Thymus (tissue), 11 donors: ENCODE measurements around the gene SLC6A19. TPM values are rescaled to one million over a fixed set of nuclear protein-coding genes. Genes with fewer than 3 reads are reported as not detected.

Source experiments
- DNase-seq, 9 donors: peaks; one replicate each; pipeline ENCODE4 v3.0.0-alpha.2; 2013; ENCODE audit warnings: low spot score in 9 of 9, low read depth in 6 of 9, missing footprints in 1 of 9
- H3K27ac ChIP-seq, 2 donors: one replicate each; pipeline ENCODE4 v1.5.1; 2013; ENCODE audit warnings: control low read depth in 1 of 2, low read depth in 1 of 2, low read length in 1 of 2, mild to moderate bottlenecking in 1 of 2, moderate library complexity in 1 of 2
- H3K27me3 ChIP-seq, 2 donors: one replicate each; pipeline ENCODE4 v1.5.1; 2013; ENCODE audit warnings: low read length in 1 of 2; ENCODE audit not compliant: control insufficient read depth in 2 of 2, insufficient read depth in 1 of 2
- H3K36me3 ChIP-seq, 2 donors: one replicate each; pipeline ENCODE4 v1.5.1; 2013; ENCODE audit warnings: low read length in 1 of 2, mild to moderate bottlenecking in 1 of 2, moderate library complexity in 1 of 2; ENCODE audit not compliant: control insufficient read depth in 2 of 2, insufficient read depth in 2 of 2
- H3K4me1 ChIP-seq, 2 donors: one replicate each; pipeline ENCODE4 v1.5.1; 2013; ENCODE audit warnings: low read length in 2 of 2; ENCODE audit not compliant: control insufficient read depth in 2 of 2, insufficient read depth in 2 of 2
- H3K4me3 ChIP-seq, 2 donors: one replicate each; pipeline ENCODE4 v1.5.1; 2013; ENCODE audit warnings: low read length in 2 of 2, control low read depth in 1 of 2, mild to moderate bottlenecking in 1 of 2
- H3K9me3 ChIP-seq, 2 donors: one replicate each; pipeline ENCODE4 v1.5.1; 2013; ENCODE audit warnings: low read length in 1 of 2, mild to moderate bottlenecking in 1 of 2; ENCODE audit not compliant: control insufficient read depth in 2 of 2, insufficient read depth in 1 of 2
- WGBS: extraction: QIAGEN DNeasy Blood & Tissue Kit; methylation state at CpG from one replicate; pipeline ENCODE4 v1.1.7; 2013; 5-methylcytosine and 5-hydroxymethylcytosine counted together
- polyA plus RNA-seq: library from polyadenylated mRNA; stranded (reverse); fragments of 200-250 nt; gene quantifications from one replicate; pipeline ENCODE4 v1.2.3, GENCODE V29; 2013
- total RNA-seq: library from RNA; stranded (reverse); fragments of 120-200 nt; gene quantifications from one replicate; pipeline ENCODE4 v1.2.4, GENCODE V29; 2013
- donor health status: healthy.

The SLC6A19 gene
- total and polyA plus RNA-seq, 2 donors: 0.09 to 0.16 TPM

DNA sequence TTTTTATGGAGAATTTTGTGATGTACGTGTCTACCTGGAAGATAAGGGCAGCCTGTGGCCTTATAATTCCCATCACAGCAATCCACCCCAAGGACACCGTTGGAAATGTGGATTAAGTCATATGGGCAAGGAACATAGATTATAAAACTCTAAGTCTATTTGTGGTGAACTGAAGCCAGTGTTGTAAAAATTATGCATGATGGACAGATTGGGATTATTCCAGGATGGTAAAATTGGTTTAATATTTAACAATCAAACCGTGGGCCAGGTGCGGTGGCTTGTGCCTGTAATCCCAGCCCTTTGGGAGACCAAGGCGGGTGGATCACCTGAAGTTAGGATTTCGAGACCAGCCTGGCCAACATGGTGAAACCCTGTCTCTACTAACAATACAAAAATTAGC lies 12.9 kb upstream of the SLC6A19 start:
- Histone ChIP-seq H3K27ac (no peak overlapping the region), H3K36me3 (no peaks in the 10 kb centered on the region), H3K4me1 (no peaks in the 10 kb centered on the region), H3K9me3 (no peaks in the 10 kb centered on the region), H3K27me3 (peaks cover 0 to 13% of the 10 kb centered on the region in 2 donors), H3K4me3 (no peak overlapping the region)
- 81% methylated on average over 6 of the region's 6 CpGs for WGBS
- no peak for DNase-seq

DNA sequence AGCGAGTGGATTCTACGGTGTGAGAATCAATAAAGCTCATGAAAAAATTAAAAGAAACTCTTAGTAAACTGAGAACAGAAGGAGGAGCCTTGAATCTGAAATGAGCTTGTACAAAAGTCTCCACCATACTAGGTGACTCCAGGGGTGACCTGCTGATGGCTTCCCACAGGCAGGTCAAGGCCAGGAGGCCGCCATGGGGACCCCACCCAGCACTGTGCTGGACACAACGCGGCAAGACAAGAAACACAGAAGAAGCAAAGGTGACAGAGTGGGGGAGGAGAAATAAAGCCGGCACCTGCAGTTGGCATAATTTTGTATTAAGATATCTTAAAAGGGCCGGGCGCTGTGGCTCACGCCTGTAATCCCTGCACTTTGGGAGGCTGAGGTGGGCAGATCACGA lies 12.1 kb upstream of the SLC6A19 start:
- WGBS: 96% methylated on average over 10 of the region's 10 CpGs
- H3K27ac ChIP-seq: no peak overlapping the region
- H3K36me3 ChIP-seq: no peaks in the 10 kb centered on the region
- no peaks in the 10 kb centered on the region for H3K9me3 ChIP-seq
- no peak overlapping the region for H3K4me3 ChIP-seq
- no peaks in the 10 kb centered on the region for H3K4me1 ChIP-seq
- DNase-seq: no peak
- peaks cover 0 to 19% of the 10 kb centered on the region in 2 donors for H3K27me3 ChIP-seq

DNA sequence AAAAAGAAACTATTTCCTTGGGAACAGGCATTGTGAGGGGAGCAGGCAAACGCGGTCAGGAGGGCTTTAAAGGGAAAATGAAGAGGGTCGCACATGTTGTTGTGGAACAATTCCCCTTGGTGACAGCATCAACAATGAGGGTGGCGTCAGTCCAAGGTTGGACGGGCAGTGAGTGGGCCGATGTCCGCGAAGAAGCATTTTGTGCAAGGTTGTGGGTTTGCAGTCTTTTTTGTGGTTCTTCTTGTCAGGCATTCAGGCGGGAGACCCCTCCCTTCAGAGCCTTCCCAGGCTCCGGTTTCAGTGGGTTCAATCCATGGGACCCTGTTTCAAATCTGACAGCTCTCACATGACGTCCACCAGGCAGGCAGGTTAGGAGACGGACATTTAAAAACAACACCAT lies 11.1 kb upstream of the SLC6A19 start:
- Histone ChIP-seq H3K27me3 (peaks cover 0 to 21% of the 10 kb centered on the region in 2 donors), H3K27ac (no peak overlapping the region), H3K9me3 (no peaks in the 10 kb centered on the region), H3K4me1 (no peaks in the 10 kb centered on the region), H3K4me3 (no peak overlapping the region), H3K36me3 (no peaks in the 10 kb centered on the region)
- DNase-seq: no peak
- 90% methylated on average over 12 of the region's 12 CpGs for WGBS

DNA sequence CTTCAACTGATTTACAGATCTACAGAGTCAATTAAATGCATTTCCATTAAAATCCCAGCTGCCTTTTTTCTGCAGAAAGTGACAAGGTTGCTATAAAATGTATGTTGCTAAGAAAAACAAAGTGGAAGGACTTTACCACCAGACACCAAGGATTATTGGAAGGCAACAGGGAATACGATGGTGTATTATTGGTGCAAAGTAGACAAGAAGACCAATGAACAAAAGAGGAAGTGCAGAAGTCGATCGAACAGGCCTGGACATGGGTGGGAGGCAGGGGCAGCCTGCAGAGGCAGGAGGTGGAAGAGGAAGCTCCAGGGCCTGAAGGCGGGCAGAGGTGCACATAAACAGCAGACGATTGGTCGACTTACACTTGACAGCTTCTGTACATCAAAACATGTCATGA lies 10.6 kb upstream of the SLC6A19 start:
- Histone ChIP-seq H3K9me3 (no peaks in the 10 kb centered on the region), H3K27ac (no peak overlapping the region), H3K36me3 (no peaks in the 10 kb centered on the region), H3K4me1 (no peaks in the 10 kb centered on the region), H3K27me3 (peaks cover 0 to 24% of the 10 kb centered on the region in 2 donors), H3K4me3 (no peak overlapping the region)
- peak in 4 of 9 donors; percentile 17 to 57 (median 34) for DNase-seq
- WGBS: 19% methylated on average over 6 of the region's 6 CpGs

DNA sequence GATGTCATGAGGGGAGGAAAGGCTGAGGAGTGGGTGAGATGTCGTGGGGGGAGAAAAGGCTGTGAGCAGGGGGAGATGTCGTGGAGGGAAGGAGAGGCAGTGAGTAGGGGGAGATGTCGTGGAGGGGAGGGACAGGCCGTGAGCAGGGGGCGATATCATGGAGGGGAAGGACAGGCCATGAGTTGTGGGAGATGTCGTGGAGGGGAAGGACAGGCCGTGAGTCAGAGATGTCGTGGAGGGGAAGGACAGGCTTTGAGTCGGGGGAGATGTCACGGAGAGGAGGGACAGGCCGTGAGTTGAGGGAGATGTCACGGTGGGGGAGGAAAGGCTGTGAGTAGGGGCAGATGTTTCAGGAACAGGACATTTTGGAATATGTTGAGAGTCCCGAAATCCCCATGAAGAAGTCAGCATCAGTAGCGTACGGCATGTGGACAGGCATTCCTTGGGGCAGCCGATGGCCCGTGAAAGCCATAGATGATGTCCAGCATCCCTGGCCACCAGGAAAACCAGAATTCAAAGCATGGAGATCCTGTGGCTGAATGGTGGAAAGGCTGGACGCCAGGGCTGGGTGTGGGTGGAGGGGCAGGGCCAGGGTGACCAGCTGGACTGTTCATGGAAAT lies 8.3 kb upstream of the SLC6A19 start:
- no peak for DNase-seq
- Histone ChIP-seq H3K4me3 (no peak overlapping the region), H3K27me3 (peaks cover 0 to 32% of the 10 kb centered on the region in 2 donors), H3K9me3 (no peaks in the 10 kb centered on the region), H3K27ac (no peak overlapping the region), H3K4me1 (no peaks in the 10 kb centered on the region), H3K36me3 (no peaks in the 10 kb centered on the region)
- whole genome bisulfite sequencing: 80% methylated on average over 18 of the region's 18 CpGs

DNA sequence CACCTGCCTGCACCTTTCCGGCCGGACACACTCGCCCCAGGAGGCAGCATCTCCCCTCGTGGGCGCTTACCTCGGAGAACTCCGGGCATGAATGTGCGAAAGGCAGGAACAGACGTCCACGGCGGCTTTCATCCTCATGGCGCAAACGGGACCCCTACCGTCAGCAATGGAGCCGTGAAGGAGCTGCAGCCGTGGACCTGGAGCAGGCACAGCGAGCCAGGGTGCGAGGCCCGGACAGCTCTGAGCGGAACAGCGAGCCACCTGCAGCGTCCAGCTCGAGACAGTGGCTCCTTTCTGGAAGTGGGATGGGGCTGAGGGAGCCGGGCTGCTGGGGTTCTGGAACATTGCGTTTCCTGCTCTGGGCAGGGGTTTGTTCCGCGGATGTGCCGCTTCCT lies 7.8 kb upstream of the SLC6A19 start:
- Histone ChIP-seq H3K27ac (no peak overlapping the region), H3K4me3 (no peak overlapping the region), H3K9me3 (no peaks in the 10 kb centered on the region), H3K36me3 (no peaks in the 10 kb centered on the region), H3K27me3 (peaks cover 0 to 32% of the 10 kb centered on the region in 2 donors), H3K4me1 (no peaks in the 10 kb centered on the region)
- DNase-seq: no peak
- 84% methylated on average over 28 of the region's 28 CpGs for WGBS

GRCh38 chr5:1194378-1194777 lies 7.0 kb upstream of the SLC6A19 start:
- no peak for DNase-seq
- H3K27me3 ChIP-seq: peaks cover 0 to 39% of the 10 kb centered on the region in 2 donors
- no peaks in the 10 kb centered on the region for H3K36me3 ChIP-seq
- no peaks in the 10 kb centered on the region for H3K4me1 ChIP-seq
- H3K9me3 ChIP-seq: no peaks in the 10 kb centered on the region
- 94% methylated on average over 6 of the region's 6 CpGs for WGBS
- H3K27ac ChIP-seq: no peak overlapping the region
- H3K4me3 ChIP-seq: no peak overlapping the region

DNA sequence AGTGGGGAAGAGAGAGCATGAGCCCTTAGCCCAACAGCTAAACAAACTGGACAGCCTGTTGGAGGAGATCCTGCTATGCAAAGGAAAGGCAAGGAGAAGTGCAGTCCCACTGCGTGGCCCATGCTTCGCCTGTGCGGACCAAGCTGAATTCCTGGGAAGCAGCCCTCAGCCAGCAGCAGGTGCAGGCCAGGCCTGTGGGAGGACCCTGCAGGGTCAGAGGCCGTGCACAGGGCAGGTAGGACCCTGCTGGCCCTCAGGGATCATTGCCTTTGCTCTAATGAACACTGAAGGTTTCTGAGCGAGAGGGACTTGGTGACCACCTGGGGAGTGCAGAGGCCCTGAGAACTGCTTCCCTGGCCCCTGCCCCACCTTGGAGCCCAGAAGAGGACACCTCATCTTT lies 6.0 kb upstream of the SLC6A19 start:
- no peak overlapping the region for H3K4me3 ChIP-seq
- H3K4me1 ChIP-seq: no peaks in the 10 kb centered on the region
- WGBS: 93% methylated on average over 5 of the region's 5 CpGs
- DNase-seq: no peak
- H3K9me3 ChIP-seq: no peaks in the 10 kb centered on the region
- H3K27me3 ChIP-seq: peaks cover 0 to 49% of the 10 kb centered on the region in 2 donors
- no peaks in the 10 kb centered on the region for H3K36me3 ChIP-seq
- H3K27ac ChIP-seq: no peak overlapping the region

DNA sequence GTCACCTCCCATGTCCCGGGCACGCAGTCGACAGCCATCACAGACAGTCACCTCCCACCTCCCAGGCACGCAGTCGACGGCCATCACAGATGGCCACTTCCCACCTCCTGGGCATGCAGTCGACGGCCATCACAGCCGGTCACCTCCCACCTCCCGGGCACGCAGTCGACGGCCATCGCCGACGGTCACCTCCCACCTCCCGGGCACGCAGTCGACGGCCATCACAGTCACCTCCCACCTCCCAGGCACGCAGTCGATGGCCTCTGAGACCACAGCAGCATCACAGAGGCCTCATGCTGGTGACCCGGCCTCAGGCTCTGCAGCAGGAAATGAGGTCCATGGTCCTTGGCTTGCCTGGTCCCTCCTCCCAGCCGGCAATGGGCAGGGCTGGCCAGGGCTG lies 5.5 kb upstream of the SLC6A19 start:
- Histone ChIP-seq H3K4me1 (no peaks in the 10 kb centered on the region), H3K4me3 (no peak overlapping the region), H3K9me3 (no peaks in the 10 kb centered on the region), H3K27me3 (peaks cover under 1 to 54% of the 10 kb centered on the region in 2 donors), H3K36me3 (no peaks in the 10 kb centered on the region), H3K27ac (no peak overlapping the region)
- 89% methylated on average over 24 of the region's 24 CpGs for WGBS
- DNase-seq: no peak
